HepG2 (cell line): Measurements from ENCODE around the gene ARMH4. TPM values are rescaled to one million over a fixed set of nuclear protein-coding genes. Genes with fewer than 3 reads are reported as not detected.

Source experiments
- ATAC-seq: fragments of 200-7000 bp; cut with Tn5 transposase; 3 replicates; pipeline ENCODE4 v1.9.1; 2020; ENCODE audit warnings: mild to moderate bottlenecking, moderate library complexity
- BruUV-seq: library from RNA; stranded (reverse); fragments of 400-500 nt; replicated peaks from 2 replicates; lab custom pipeline; 2021; lab: Mats Ljungman, UMichigan
- CTCF ChIA-PET: fragments of 300-600 bp; formaldehyde crosslinking; extraction: SDS; loops from one replicate; lab custom pipeline; 2021; ENCODE audit warnings: low total read pairs, inconsistent platforms, low intra/inter-chr PET ratio; lab: Yijun Ruan, JAX
- POLR2A ChIA-PET: fragments of 350-600 bp; sonication (Branson Sonifier 250); formaldehyde crosslinking; loops from one replicate; lab custom pipeline; 2020; ENCODE audit warnings: antibody characterized with exemption, inconsistent platforms; lab: Yijun Ruan, JAX
- DNase-seq: peaks from one replicate; pipeline ENCODE4 v3.0.0-alpha.2; 2015; ENCODE audit warnings: low spot score
- FAIRE-seq: peaks from 3 replicates; lab custom pipeline; 2011; peaks lifted over from hg19 to GRCh38; lab: Jason Lieb, UNC
- H2AFZ ChIP-seq: one replicate; pipeline ENCODE4 v1.6.1; 2011; ENCODE audit warnings: low read length, inconsistent platforms
- H3K27ac ChIP-seq: fragments of 300-600 bp; 3 replicates; pipeline ENCODE4 v1.8.0; 2011; ENCODE audit warnings: mixed run types, mild to moderate bottlenecking, mixed read lengths, low read length, inconsistent platforms; ENCODE audit not compliant: insufficient read depth; ENCODE audit errors: extremely low read length
- H3K27me3 ChIP-seq, 2 experiments: fragments of 200-600 bp in 1 of 2; 2 replicates in 1 of 2; 3 replicates in 1 of 2; pipeline versions ENCODE4 v1.6.0 to v1.8.0; 2011; ENCODE audit warnings: low read length in 2 of 2, mild to moderate bottlenecking in 2 of 2, moderate library complexity in 2 of 2, inconsistent platforms in 1 of 2; ENCODE audit not compliant: insufficient read depth in 2 of 2, control insufficient read depth in 1 of 2
- H3K36me3 ChIP-seq, 2 experiments: fragments of 200-600 bp in 1 of 2; replicated peaks in 1 of 2; 2 replicates in 1 of 2; 3 replicates in 1 of 2; pipeline versions ENCODE4 v1.5.1 to v1.8.0; 2011; ENCODE audit warnings: low read length in 2 of 2, inconsistent platforms in 1 of 2; ENCODE audit not compliant: insufficient read depth in 2 of 2, control insufficient read depth in 1 of 2
- H3K4me1 ChIP-seq: 2 replicates; pipeline ENCODE4 v1.5.1; 2012; ENCODE audit warnings: low read length, inconsistent platforms; ENCODE audit not compliant: insufficient read depth
- H3K4me2 ChIP-seq: 2 replicates; pipeline ENCODE4 v1.6.0; 2011; ENCODE audit warnings: low read depth, low read length, inconsistent platforms
- H3K4me3 ChIP-seq, 3 experiments: fragments of 200-600 bp in 1 of 3; sonication (generic), shearing (Covaris generic) in 1 of 3; replicated peaks in 1 of 3; 2 replicates each; pipeline ENCODE4 v1.5.1; 2011 to 2016; ENCODE audit warnings: low read length in 3 of 3, inconsistent platforms in 2 of 3, low read depth in 2 of 3, mild to moderate bottlenecking in 2 of 3, control low read depth in 1 of 3, mixed read lengths in 1 of 3; ENCODE audit not compliant: insufficient read depth in 1 of 3
- H3K79me2 ChIP-seq: one replicate; pipeline ENCODE4 v1.6.1; 2011; ENCODE audit warnings: low read length, inconsistent platforms; ENCODE audit not compliant: insufficient read depth
- H3K9ac ChIP-seq: 2 replicates; pipeline ENCODE4 v1.6.0; 2011; ENCODE audit warnings: mild to moderate bottlenecking, low read depth, low read length, inconsistent platforms; ENCODE audit not compliant: insufficient read depth
- H3K9me3 ChIP-seq: 2 replicates; pipeline ENCODE4 v1.5.1; 2012; ENCODE audit warnings: mild to moderate bottlenecking, low read length
- H4K20me1 ChIP-seq: 2 replicates; pipeline ENCODE4 v1.6.0; 2011; ENCODE audit warnings: inconsistent platforms, mild to moderate bottlenecking, low read length, moderate library complexity; ENCODE audit not compliant: insufficient read depth
- ARNTL ChIP-seq: sonication (generic); formaldehyde crosslinking; IDR thresholded peaks from 2 replicates; pipeline ENCODE4 v1.4.0; 2020; ENCODE audit warnings: mild to moderate bottlenecking, missing genetic modification reagents
- MLLT10 ChIP-seq: sonication (generic); formaldehyde crosslinking; IDR thresholded peaks from 2 replicates; pipeline ENCODE4 v1.4.0; 2020; ENCODE audit warnings: missing genetic modification reagents
- MLX ChIP-seq: IDR thresholded peaks from 2 replicates; pipeline ENCODE4 v1.6.1; 2016
- NR2F2 ChIP-seq: IDR thresholded peaks from 2 replicates; pipeline ENCODE4 v1.6.1; 2012; ENCODE audit warnings: low read depth, inconsistent platforms, borderline replicate concordance
- SETDB1 ChIP-seq: sonication (generic); formaldehyde crosslinking; IDR thresholded peaks from 2 replicates; pipeline ENCODE4 v1.5.1; 2020; ENCODE audit warnings: missing genetic modification reagents, mild to moderate bottlenecking, borderline replicate concordance
- SMARCC2 ChIP-seq: fragments of 450-650 bp; IDR thresholded peaks from 2 replicates; pipeline ENCODE4 v1.6.1; 2017; ENCODE audit warnings: antibody characterized with exemption, mild to moderate bottlenecking
- SPEN ChIP-seq: sonication (generic); formaldehyde crosslinking; IDR thresholded peaks from 2 replicates; pipeline ENCODE4 v1.5.1; 2020; ENCODE audit warnings: low read depth, mild to moderate bottlenecking, missing genetic modification reagents
- ZMAT3 ChIP-seq: sonication (generic); formaldehyde crosslinking; conservative IDR thresholded peaks from 2 replicates; pipeline ENCODE4 v1.7.0; 2021; ENCODE audit warnings: missing genetic modification reagents
- WGBS: methylation state at CpG from one replicate; pipeline ENCODE4 v1.1.6; 2017; ENCODE audit warnings: low lambda C conversion rate; 5-methylcytosine and 5-hydroxymethylcytosine counted together
- in situ Hi-C: cut with HindIII; loops from 2 replicates; pipeline ENCODE4 v1.10.0; 2017; ENCODE audit warnings: low pct_unique_long_range_greater_than_20kb; ENCODE audit not compliant: extremely low pct_ligation_motif_present
- intact Hi-C: fragments of 100-400 bp; cut with micrococcal nuclease; formaldehyde crosslinking; loops from one replicate; pipeline ENCODE4 v1.10.0; 2022; ENCODE audit not compliant: unreplicated experiment
- polyA plus RNA-seq, 8 experiments: library from polyadenylated mRNA; depleted of rRNA in 3 of 8; stranded (reverse) in 7 of 8; unstranded in 1 of 8; fragments of >200 nt; fragmentation: Illumina TruSeq in 4 of 8; extraction: Trizol in 4 of 8; gene quantifications; 2 replicates each; pipeline versions ENCODE4 v1.2.1 to v1.2.3, GENCODE V29; 2011 to 2016; ENCODE audit warnings: low read depth in 4 of 8, missing spikeins in 1 of 8, mixed read lengths in 1 of 8; ENCODE audit not compliant: insufficient read depth in 1 of 8
- total RNA-seq, 5 experiments: library from RNA; depleted of rRNA; stranded (reverse); fragments of >200 nt; fragmentation: Illumina TruSeq; extraction: Trizol; gene quantifications; 2 replicates each; pipeline ENCODE4 v1.2.3, GENCODE V29; 2016; ENCODE audit warnings: low read depth in 1 of 5
- TF ChIP-seq, protein P1 (sequence below): sonication (generic); formaldehyde crosslinking; IDR thresholded peaks from 2 replicates; pipeline ENCODE4 v1.5.1; 2020; ENCODE audit warnings: mild to moderate bottlenecking, moderate library complexity, missing genetic modification reagents

ARMH4 gene
- total and polyA plus RNA-seq, 2 of the 13 experiments (the other 11 are each of a cell fraction or from before 2014, with no cell fraction given), result 0.02 to 0.18 TPM

GRCh38 chr14:58061581-58061980 lies 90.4 kb downstream of the ARMH4 start:
- TF ChIP-seq NR2F2 (no peak), SETDB1 (CRISPR knock-in tag) (no peak), ARNTL (CRISPR knock-in tag) (no peak), ZMAT3 (CRISPR knock-in tag) (no peak), SPEN (CRISPR knock-in tag) (no peak), SMARCC2 (no peak), MLLT10 (no peak), MLX (no peak)
- TF ChIP-seq, protein P1, sequence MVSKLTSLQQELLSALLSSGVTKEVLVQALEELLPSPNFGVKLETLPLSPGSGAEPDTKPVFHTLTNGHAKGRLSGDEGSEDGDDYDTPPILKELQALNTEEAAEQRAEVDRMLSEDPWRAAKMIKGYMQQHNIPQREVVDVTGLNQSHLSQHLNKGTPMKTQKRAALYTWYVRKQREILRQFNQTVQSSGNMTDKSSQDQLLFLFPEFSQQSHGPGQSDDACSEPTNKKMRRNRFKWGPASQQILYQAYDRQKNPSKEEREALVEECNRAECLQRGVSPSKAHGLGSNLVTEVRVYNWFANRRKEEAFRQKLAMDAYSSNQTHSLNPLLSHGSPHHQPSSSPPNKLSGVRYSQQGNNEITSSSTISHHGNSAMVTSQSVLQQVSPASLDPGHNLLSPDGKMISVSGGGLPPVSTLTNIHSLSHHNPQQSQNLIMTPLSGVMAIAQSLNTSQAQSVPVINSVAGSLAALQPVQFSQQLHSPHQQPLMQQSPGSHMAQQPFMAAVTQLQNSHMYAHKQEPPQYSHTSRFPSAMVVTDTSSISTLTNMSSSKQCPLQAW (CRISPR knock-in tag), result no peak

More at GRCh38 chr14:58061581-58061980, 90.4 kb downstream of the ARMH4 start:
- Histone ChIP-seq H3K4me2 (no peak overlapping the region), H4K20me1 (no peaks in the 10 kb centered on the region), H3K36me3 (no peaks in the 10 kb centered on the region), H3K4me1 (no peaks in the 10 kb centered on the region), H3K27ac (no peak overlapping the region), H3K9ac (no peak overlapping the region), H3K9me3 (no peaks in the 10 kb centered on the region), H3K79me2 (no peaks in the 10 kb centered on the region), H3K27me3 (0 out of 5 replicates have a peak, but pooled peaks cover 0 to 3% of the 10 kb centered on the region in 2 experiments), H2AFZ (no peak overlapping the region), H3K4me3 (no peak overlapping the region)
- intact Hi-C loops, result no loop called here
- BruUV-seq, result no TSS peak
- 2% methylated on average over 4 of the region's 4 CpGs for WGBS
- in situ Hi-C loops, result no loop called here
- DNase-seq (no peak), FAIRE-seq (no peak), ATAC-seq (no peak)
- ChIA-PET CTCF (no interaction called here), POLR2A (no interaction called here)
